Stimulated activated CD8-positive, alpha-beta memory T cell treated with anti-CD3 and anti-CD28 coated beads, Interleukin-4, amount 100 ng/mL, for 1 hour (primary cell): ENCODE measurements around the gene TMEM123.

Experiments
- DNase-seq, 2 donors: peaks; one replicate each; pipeline ENCODE4 v3.0.0-alpha.2; 2020; ENCODE audit warnings: low read depth in 2 of 2, low spot score in 1 of 2

TMEM123 gene

GRCh38 chr11:102452461-102453301 lies at the start of gene TMEM123:
TSS of gene TMEM123 (minus strand) at chr11:102452765. CDS start at chr11:102452623, 142 bp downstream.
- peak; percentile 64 to 77 for DNase-seq

GRCh38 chr11:102500829-102501228 lies 48.3 kb upstream of the TMEM123 start:
- no peak for DNase-seq

GRCh38 chr11:102499931-102500330 lies 47.4 kb upstream of the TMEM123 start:
- no peak for DNase-seq

GRCh38 chr11:102499151-102499550 lies 46.6 kb upstream of the TMEM123 start:
- no peak for DNase-seq

GRCh38 chr11:102497061-102497460 lies 44.5 kb upstream of the TMEM123 start:
- no peak for DNase-seq

- DNase-seq = no peak
Observed at GRCh38 chr11:102495161-102496042, 42.8 kb upstream of the TMEM123 start.

GRCh38 chr11:102494216-102494615 lies 41.7 kb upstream of the TMEM123 start:
- DNase-seq = no peak

GRCh38 chr11:102493524-102493923 lies 41.0 kb upstream of the TMEM123 start:
- no peak for DNase-seq

- DNase-seq = no peak
Observed at GRCh38 chr11:102491969-102492368, 39.4 kb upstream of the TMEM123 start.

GRCh38 chr11:102489186-102490145 lies 36.9 kb upstream of the TMEM123 start:
- DNase-seq = no peak

GRCh38 chr11:102488208-102488607 lies 35.6 kb upstream of the TMEM123 start:
- no peak for DNase-seq

GRCh38 chr11:102487214-102487613 lies 34.6 kb upstream of the TMEM123 start:
- no peak for DNase-seq

- DNase-seq = no peak
Observed at GRCh38 chr11:102486584-102486983, 34.0 kb upstream of the TMEM123 start.

- no peak for DNase-seq
Observed at GRCh38 chr11:102485095-102485722, 32.6 kb upstream of the TMEM123 start.

- no peak for DNase-seq
Observed at GRCh38 chr11:102482433-102482832, 29.9 kb upstream of the TMEM123 start.

GRCh38 chr11:102479733-102480132 lies 27.2 kb upstream of the TMEM123 start:
- no peak for DNase-seq

- no peak for DNase-seq
Observed at GRCh38 chr11:102478673-102479299, 26.2 kb upstream of the TMEM123 start.

- no peak for DNase-seq
Observed at GRCh38 chr11:102476812-102477211, 24.2 kb upstream of the TMEM123 start.

- DNase-seq = no peak
Observed at GRCh38 chr11:102476069-102476468, 23.5 kb upstream of the TMEM123 start.

GRCh38 chr11:102473543-102473942 lies 21.0 kb upstream of the TMEM123 start:
- DNase-seq = no peak
